GM08714 (cell line): Measurements from ENCODE around the gene KIF3A.

Source experiments
- H3K4me3 ChIP-seq: fragments of 200-500 bp; sonication (Bioruptor generic); 2 replicates; pipeline ENCODE4 v1.5.1; 2014; ENCODE audit warnings: mild to moderate bottlenecking, low read length, inconsistent platforms
- ZNF274 ChIP-seq: IDR thresholded peaks from 2 replicates; pipeline ENCODE4 v1.6.1; 2012; ENCODE audit warnings: mild to moderate bottlenecking, low read depth, low read length

KIF3A gene

DNA sequence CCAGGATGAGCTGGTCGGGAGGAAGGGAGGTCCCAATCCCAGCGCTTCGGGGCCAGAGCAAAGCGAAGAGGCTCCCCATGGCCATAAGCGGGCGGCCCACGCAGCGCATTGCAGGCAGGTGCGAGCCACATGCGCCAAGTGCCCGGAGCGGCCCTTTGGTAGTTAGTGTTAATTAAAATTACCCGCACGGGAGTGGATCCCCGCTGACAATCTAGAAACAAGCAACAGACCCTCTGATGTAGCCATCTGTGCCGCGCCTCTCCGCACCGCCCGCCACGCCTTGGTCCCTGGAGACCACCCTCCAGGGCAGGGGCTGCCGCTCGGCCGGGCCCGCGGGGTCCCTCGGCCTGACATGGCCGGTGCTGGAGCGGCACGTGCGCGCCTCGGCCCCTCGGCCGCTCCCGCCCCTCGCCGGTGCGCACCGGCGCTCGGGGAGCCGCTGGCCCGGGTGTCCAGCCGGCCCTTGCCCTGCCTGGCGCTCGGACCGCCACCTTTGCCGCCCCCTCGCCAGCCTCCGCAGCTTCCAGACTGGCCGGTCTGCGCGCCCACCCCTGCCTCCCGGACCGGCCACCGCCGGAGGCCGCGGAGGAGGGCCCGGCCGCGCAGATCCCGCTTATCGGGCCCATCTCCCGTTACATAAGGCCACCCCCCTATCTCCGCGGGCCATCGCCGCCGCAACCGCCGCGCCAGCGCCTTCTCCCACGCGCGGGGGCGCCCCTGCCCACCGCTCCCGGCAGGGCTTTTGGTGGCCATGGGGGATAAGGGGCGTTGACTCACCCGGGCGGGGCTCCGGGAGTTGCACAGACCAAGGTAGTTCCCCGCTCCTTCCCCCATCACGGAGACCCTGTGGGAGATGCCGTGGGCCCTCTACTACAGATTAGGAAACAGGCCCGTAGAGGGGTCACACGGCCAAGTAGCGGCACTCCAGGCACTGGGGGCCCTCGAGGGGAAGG is 81.2 kb downstream of the KIF3A start:
- TF ChIP-seq ZNF274 = no peak
- peak overlapping the region; percentile 15; the same call in 1 of the 2 replicates for H3K4me3 ChIP-seq

DNA sequence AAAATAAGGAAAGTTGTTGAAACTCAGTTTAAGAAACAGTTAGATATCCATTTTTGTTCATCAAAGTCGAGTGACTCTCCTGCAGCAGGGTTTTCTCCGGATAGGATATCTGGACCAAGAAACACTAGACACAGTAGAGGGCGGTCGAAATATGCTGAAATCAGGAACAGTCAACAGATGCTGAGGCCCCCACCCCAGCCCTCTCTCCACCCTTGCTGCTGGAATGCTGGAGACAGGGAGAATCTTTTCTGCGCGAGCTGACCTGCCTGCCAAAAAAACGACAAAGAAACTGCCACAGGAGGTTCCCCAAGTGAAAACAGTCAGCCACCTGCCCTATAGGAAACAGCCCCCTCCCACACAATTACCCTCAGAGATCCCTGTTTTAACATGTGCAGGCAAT is 83.6 kb downstream of the KIF3A start:
- H3K4me3 ChIP-seq = no peak overlapping the region
- no peak for TF ChIP-seq ZNF274

DNA sequence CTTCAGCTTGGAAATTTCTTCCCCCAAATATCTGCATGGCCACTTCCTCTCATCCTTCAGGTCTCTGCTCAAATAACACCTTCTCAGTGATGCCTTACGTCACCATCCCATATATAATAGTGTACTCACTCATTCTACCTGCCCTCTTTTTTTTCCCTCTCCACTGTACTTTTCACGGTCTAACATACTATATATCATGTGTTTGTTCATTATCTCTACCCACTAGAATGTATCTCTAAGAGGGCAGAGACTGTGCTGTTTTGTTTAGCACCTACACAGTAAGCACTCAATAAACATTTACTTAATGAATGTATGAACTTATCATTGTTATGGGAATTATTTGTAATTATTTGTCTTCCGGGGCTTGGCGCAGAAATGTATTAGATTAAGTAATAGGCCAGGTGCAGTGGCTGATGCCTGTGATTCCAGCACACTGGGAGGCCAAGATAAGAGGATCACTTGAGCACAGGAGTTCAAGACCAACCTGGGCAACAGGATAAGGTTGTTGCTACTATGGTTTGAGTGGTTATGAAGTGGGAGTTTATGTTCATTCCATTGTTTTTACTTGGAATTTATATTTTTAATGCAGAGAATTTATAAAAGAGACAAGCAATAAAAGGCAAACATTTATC is 85.4 kb downstream of the KIF3A start:
- no peak for TF ChIP-seq ZNF274
- H3K4me3 ChIP-seq = no peak overlapping the region

DNA sequence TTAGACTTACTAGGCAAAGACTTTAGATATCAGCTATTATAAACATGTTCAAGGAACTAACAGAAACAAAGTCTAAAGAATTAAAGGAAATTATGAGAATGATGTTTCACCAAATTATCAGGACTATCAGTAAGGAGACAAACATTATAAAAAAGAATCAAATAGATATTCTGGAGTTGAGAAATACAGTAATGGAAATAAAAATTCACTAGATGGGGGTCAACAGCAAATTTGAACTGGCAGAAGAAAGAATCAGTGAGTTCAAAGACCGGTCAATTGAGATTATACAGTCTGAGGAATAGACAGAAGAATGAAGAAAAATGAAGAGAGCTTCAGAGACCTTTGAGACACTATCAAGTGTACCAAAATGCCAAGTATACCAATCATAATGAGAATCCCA is 89.0 kb downstream of the KIF3A start:
- H3K4me3 ChIP-seq = no peak overlapping the region
- no peak for TF ChIP-seq ZNF274

DNA sequence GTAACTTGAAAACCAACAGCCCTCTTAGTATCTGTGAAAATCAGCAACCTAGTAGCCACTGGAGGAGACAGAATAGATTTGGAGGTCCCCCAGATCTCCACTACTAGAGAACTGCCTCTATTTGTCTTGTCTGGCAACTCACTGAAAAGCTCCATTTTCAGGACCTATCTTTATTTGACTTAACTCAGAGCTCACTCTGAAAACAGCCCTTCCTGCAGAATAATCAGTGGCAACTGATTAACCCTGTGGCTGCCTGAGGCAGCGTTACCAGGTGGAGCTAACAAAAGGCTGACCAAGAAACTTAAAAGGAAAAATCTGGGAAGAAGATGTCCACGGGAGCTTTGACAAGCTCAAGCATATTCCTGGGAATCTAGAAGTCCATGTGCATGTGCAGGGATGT is 89.9 kb downstream of the KIF3A start:
- TF ChIP-seq ZNF274 = no peak
- no peak overlapping the region for H3K4me3 ChIP-seq

DNA sequence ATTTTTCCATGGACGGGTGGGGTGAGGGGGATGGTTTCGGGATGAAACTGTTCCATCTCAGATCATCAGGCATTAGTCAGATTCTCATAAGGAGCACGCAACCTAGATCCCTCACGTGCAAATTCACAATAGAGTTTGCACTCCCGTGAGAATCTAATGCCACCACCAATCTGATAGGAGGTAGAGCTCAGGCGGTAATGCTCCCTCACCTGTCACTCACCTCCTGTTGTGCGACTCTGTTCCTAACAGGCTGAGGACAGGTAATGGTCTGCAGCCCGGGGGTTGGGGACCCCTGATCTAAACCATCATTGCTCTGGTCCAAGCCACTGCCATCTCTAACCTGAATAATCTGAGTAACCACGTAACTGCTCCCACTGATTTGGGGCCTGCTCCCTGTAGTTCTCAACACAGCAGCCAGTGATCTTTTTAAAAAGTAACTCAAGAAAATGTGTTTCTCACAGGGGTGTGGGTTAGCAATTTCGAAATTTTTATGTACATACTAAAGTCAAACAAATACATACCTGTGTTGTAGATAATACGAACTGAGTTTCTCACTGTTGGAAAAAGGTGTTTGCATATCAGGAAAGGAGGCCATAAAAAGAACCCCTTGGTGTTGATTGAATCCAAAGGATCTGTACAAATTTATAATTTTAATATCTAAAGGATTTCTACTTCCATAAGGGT is 90.6 kb downstream of the KIF3A start:
- H3K4me3 ChIP-seq = no peak overlapping the region
- no peak for TF ChIP-seq ZNF274

DNA sequence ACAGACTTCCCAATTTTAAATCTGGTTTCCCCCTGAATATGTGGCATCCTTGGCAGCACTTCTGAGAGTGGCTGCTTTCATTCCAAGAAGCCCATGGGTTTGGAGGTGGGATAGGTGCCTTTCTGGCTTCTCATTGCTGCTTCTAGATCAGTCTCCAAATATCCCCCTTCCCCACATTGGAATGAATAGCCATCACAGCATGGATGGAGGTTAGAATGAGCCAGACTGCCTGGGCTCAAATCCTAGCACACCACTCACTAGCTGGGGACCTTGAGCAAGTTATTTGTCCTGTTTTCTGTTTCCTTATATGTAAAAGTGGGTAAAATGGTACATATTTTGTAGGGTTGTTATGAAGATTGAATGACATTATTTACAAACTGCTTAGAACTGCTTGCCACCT is 93.2 kb downstream of the KIF3A start:
- H3K4me3 ChIP-seq = no peak overlapping the region
- TF ChIP-seq ZNF274 = no peak
